Activated naive CD8-positive, alpha-beta T cell treated with anti-CD3 and anti-CD28 coated beads, Interleukin-2, amount 50 U/mL, for 16 hours (primary cell): ENCODE results near the gene FOXO3.
"Not testable (repeated sequence)": the region's sequence is repeated elsewhere in the genome, so short reads cannot be mapped to it uniquely, and the experiment has no call there.

Experiments
- DNase-seq: peaks from one replicate; pipeline ENCODE4 v3.0.0-alpha.2; 2020; ENCODE audit warnings: low read depth, low spot score

Gene FOXO3

GRCh38 chr6:108658174-108658573, 97.5 kb downstream of the FOXO3 start:
- DNase-seq: no peak

GRCh38 chr6:108658785-108659184, 98.1 kb downstream of the FOXO3 start:
- DNase-seq: not testable (repeated sequence)

DNA sequence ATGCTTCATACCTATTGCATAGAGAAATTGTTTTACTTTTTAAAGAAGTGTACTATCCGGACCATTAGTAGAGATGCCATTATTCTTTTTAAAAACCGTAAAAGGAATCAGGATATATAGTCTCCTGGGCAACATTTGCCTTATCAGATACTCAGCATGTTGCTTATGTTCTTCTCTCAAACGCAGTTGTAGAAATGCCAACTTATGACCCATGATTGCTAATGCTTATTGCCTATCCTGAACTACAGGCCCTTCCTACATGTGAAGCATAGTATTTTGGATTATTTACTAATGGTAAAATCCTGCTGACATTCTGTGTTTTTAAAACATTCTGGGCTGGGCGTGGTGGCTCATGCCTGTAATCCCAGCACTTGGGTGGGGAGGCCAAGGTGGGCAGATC, 99.5 kb downstream of the FOXO3 start:
- no peak for DNase-seq

DNA sequence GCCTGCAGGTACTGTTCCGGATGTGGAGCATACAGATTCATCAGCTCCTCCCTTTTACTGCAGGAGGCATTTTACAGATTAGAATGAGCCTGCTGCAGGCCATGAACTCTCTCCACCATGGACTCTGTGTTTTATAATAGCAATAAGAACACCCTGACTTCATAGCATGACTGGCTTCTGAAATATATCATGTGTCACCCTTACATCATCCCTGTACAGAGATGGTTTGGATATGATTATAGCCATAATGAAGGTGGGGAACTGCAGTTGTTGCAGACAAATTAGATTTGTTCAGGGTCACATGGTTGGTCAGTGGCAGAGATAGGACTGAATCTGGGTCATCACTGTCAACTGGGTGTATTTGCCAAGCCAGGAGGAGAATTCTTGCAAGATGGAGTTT, 100.7 kb downstream of the FOXO3 start:
- no peak for DNase-seq

GRCh38 chr6:108661982-108662381, 101.3 kb downstream of the FOXO3 start:
- no peak for DNase-seq

- DNase-seq: no peak
These were observed 102.0 kb downstream of the FOXO3 start for GRCh38 chr6:108662702-108663101.

DNA sequence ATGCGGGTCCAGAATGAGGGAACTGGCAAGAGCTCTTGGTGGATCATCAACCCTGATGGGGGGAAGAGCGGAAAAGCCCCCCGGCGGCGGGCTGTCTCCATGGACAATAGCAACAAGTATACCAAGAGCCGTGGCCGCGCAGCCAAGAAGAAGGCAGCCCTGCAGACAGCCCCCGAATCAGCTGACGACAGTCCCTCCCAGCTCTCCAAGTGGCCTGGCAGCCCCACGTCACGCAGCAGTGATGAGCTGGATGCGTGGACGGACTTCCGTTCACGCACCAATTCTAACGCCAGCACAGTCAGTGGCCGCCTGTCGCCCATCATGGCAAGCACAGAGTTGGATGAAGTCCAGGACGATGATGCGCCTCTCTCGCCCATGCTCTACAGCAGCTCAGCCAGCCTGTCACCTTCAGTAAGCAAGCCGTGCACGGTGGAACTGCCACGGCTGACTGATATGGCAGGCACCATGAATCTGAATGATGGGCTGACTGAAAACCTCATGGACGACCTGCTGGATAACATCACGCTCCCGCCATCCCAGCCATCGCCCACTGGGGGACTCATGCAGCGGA, 102.9 kb downstream of the FOXO3 start:
- not testable (repeated sequence) for DNase-seq

DNA sequence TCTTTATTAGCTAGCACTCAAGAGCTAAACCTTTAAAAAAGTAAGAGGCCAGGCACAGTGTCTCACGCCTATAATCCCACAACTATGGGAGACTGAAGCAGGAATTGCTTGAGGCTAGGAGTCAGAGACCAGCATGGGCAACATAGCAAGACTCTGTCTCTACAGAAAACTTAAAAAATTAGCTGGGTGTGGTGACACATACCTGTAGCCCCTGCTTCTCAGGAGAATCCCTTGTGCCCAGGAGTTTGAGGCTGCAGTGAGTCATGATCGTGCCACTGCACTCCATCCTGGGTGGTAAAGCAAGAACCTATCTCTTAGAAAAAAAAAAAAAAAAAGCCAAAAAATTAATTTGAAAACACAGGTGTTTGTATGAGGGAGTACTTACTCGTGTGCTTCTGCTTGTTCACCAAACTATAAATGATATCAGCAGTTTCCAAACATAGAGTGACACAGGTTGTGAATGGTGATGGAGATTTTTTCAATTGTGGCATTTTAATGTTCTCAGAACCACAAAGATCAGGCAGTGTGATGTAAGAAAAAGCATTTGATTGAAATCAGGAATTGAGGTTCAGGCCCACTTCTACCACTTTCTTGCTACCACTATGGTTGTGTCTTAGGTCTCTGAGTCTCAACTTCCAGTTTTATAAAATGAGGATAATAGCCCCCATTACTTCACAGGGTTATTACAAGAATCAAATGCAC, 104.9 kb downstream of the FOXO3 start:
- no peak for DNase-seq

DNA sequence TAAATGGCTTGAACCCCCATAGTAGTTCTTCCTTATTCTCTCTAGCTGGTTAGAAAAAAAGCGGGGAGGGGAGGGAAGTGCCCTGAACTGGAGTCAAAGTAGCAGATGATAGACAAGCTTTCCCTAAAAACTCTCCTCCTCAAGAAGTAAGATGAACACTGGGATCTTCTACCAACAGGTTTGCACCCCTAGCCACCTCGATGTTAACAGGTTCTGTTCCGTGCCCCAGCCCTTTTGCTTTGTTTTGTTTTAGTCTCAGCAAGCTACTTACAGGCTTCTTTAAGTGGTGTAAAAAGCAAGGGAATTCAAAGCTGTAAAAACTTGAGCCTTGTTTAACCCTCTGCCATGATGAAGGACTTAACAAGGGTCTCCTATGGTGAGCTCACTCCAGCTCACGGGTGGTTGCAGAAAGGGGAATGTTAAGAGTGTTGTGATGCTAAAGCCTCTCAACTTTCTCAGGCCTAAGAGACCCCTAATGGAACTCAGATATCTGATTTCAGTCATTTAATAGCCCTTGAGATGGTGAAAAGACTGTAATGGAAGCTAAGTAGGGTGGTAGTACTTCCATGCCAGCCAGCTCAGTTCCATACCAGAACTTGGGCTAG, 106.0 kb downstream of the FOXO3 start:
- no peak for DNase-seq

DNA sequence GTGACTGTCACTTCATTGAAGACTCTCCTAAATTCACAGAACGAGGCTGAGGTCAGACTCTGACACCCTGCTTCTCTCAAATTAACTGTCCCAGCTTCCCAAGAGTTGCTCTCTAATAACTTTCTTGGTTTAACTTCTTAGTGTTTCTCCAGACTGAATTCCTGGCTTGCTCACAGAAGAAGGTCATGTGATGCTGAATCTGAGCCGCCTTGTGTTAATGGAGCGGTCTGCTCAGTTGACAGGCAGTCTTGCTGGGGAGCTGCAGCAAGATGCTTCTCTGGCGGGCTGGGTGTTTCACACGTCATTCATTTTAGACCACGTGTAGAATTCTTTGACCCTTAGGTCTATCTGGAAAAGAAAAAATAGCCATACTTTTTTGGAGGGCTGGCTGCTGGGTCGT, 107.3 kb downstream of the FOXO3 start:
- DNase-seq: no peak

DNA sequence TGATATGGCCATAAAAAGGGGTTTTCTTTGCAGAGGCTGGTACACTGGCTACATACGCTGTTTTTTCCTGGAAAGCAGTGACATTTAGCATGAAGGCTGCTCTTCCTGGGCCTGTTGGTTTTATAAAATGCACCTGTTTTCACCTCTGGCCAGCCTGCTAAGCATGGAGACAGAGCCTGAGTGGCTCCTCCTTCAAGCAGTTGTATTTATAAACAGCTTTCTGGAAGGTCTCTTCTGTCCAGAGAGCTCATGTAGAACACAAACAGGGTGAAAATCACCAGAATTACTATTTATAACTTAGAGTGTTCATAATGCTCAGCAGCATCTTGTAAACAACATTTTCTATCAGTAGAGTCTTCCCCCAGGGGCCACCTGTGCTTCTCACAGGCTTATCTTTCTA, 109.0 kb downstream of the FOXO3 start:
- DNase-seq: no peak

DNA sequence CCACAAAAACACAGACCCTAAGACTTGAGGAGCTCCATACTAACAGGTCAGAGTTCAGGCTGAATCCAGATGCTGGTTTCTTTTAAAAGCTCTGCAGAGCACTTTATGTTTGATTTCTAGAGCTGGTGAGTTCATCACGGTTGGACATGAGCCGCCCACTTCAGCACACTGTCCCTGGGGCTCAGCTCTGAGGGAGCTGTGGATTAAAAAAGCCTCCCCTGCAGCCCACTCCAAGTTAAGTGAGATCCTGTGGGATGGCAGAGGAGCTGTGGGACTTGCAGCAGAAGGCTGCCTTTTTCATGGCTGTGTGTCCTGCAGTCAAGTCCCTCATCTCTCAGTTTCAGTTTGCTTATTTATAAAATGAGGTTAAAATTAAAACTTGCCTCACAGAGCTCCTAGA, 110.5 kb downstream of the FOXO3 start:
- no peak for DNase-seq

DNA sequence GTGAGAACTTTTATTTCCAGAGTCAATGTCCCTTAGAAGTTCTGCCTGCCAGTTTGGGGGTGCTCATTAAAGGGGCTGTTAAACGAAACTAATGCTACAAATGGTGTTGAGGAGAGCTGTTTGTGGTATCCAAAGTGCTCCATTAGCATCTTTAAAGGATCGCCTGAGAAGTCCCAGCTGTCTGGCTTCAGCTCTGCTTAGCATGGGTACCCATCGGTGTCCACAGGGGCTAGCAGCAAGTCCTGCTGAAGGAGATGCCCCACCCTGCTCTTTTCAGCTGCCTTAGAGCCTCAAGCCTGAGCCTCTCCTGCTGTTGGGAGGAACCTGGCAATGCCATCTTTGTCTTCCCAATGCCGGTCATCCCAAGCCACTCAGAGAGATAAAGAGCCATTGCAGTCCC, 111.1 kb downstream of the FOXO3 start:
- no peak for DNase-seq

DNA sequence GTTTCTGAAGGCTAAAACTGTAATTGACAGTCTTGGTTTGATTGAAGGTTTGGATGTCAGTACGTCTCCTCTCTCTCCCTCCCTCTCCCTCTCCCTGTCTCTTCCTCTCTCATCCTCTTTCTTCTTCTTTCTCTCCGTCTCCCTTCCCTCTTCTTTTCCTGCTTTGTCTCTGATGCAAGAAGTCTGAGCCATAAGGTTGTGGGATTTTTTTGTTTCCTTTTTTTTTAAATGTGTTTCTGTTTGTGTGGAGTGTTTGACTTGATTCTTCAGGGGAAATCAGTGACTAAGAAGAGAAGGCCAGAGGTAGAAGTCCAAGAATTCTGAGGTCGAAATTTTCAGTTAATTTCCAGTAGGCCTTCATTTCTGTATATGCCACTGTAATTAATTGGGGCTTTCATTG, 111.9 kb downstream of the FOXO3 start:
- no peak for DNase-seq

DNA sequence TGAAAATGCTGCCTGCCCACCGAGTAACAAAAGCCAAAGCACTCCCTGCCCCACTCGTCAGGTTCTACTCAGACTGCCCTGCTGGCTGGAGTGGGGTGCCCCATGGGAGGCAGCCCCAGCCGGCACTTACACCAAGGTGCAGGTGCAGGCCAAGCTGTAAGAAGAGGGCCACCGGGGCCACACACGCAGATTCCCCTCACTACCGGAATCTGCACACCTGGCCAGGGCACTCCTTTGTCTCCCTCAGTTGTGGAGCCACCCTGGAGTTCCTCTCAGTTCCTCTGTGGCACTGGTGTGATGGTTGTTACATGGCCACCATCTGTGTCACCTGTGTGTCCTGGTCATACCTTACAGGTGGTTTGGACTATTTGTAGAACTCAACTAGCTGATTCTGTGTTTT, 112.4 kb downstream of the FOXO3 start:
- DNase-seq: no peak

GRCh38 chr6:108673602-108674001, 112.9 kb downstream of the FOXO3 start:
- DNase-seq: no peak

DNA sequence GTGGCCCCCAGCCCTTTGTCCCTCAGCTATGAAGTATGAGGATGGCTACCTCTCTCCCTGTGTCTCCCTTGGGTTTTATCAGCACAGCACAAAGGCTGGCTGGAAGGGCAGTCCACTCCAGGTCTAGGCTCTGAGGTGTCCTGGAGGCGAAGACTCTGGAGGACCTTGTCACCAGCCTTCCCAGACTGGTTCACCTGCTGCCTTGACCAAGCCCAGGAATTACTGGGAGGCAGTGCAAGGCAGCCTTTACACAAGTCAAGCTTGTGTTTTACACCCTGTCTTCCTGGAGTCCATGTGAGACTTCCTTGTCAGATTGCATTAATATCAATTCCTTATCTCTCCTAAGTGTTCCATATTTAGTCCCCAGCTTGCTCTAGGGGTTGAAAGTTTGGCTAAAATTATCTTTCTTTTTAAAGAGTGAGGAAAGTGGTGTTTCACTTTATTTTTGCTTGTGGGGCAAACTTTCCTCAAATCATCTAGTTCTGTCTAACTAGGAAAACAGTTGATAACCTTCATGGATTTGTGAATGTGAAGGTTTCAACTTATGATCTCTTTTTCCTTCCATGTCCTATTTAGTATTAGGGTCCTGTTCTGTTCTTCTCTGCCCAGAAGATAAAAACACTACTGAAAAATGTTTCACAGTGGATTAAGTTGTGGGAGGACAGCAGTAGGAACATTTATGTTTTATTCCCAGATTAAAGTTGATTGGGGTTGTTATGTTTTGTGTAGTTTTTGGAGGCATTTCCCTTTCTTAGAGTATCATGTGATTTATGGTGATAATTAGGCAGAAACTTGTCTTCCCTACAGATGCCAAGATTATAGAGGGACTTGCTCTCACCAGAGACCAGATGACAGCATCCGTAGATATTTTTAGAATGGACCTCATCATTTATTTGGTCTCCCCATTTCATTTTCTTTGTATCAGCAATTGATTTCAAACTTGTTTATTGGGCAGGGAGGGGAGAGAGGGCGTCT, 114.8 kb downstream of the FOXO3 start:
- no peak for DNase-seq

- DNase-seq: no peak
These were observed 115.8 kb downstream of the FOXO3 start for GRCh38 chr6:108676555-108676954.

DNA sequence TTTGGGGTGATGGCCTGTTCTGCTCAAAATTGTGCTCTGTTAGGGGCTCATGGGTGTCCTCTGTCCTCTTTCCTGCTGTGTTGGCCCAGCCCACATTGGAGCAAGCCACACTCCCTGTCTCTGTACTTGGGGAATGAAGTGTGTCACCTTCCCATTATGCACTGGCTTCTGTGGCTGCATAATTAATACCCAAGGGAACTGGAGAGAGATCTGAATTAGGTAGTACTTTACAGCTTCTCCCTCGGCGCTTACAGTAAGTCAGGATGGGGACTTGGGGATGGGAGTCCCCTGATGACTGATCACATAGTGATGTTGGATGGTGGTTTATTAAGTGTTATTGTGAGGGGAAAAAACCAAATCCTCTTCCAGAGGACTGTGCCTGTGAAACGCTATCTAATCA, 116.6 kb downstream of the FOXO3 start:
- no peak for DNase-seq

DNA sequence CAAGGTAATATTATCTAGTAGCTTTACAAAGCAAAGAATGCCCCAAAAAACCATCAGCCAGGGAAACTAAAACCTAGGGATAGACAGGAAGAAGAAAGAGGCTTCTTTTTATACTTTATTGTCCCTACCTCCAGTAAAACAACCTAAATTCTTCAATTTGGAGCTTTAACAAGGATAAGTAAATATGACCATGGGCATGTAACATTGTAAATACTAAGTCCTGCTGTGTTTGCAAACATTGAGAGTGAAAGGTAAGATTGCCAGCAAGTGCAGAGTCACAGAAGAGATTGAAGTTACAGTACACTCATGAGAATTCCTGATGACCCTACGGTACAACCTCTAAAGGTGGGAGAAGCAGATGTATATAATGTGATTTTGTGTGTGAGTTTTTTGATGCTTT, 117.2 kb downstream of the FOXO3 start:
- no peak for DNase-seq

- not testable (repeated sequence) for DNase-seq
These were observed 119.6 kb downstream of the FOXO3 start for GRCh38 chr6:108680314-108680713.

- not testable (repeated sequence) for DNase-seq
These were observed 121.0 kb downstream of the FOXO3 start for GRCh38 chr6:108681721-108682120.
